K562 (cell line): ENCODE data around the gene ANK3. TPM values are rescaled to one million over a fixed set of nuclear protein-coding genes. Genes with fewer than 3 reads are reported as not detected.

ENCODE experiments used
- ARID1B ChIP-seq: fragments of 450-650 bp; IDR thresholded peaks from 2 replicates; pipeline ENCODE4 v1.6.1; 2016; ENCODE audit warnings: antibody characterized with exemption, mild to moderate bottlenecking, inconsistent platforms
- KDM2B ChIP-seq: fragments of 250-450 bp; sonication (Bioruptor Pico); IDR thresholded peaks from 2 replicates; pipeline ENCODE4 v1.8.0; 2021; ENCODE audit warnings: mild to moderate bottlenecking, moderate library complexity
- KHSRP ChIP-seq: fragments of 450-650 bp; IDR thresholded peaks from 2 replicates; pipeline ENCODE4 v1.6.1; 2017
- MITF ChIP-seq: IDR thresholded peaks from 2 replicates; pipeline ENCODE4 v1.6.1; 2014; ENCODE audit warnings: antibody characterized with exemption
- PATZ1 ChIP-seq: fragments of 250-450 bp; sonication (Bioruptor Pico); IDR thresholded peaks from 2 replicates; pipeline ENCODE4 v1.5.0; 2020; ENCODE audit warnings: mild to moderate bottlenecking, borderline replicate concordance
- ZNF518B ChIP-seq: fragments of 250-450 bp; sonication (Bioruptor Pico); IDR thresholded peaks from 2 replicates; pipeline ENCODE4 v1.5.0; 2021; ENCODE audit warnings: mild to moderate bottlenecking, moderate library complexity
- ZNF830 ChIP-seq: fragments of 250-450 bp; sonication (Bioruptor Pico); IDR thresholded peaks from 2 replicates; pipeline ENCODE4 v1.5.0; 2021; ENCODE audit warnings: mild to moderate bottlenecking
- ZSCAN29 ChIP-seq: fragments of 450-650 bp; IDR thresholded peaks from 2 replicates; pipeline ENCODE4 v1.6.1; 2017
- polyA plus RNA-seq, 8 experiments: library from polyadenylated mRNA; depleted of rRNA in 4 of 8; stranded (reverse) in 5 of 8; unstranded in 3 of 8; fragments of >200 nt; fragmentation: Nextera tagmentation in 2 of 8; fragmentation: Illumina TruSeq in 1 of 8; extraction: Ambion mirVana in 2 of 8; extraction: Trizol in 1 of 8; gene quantifications; 2 replicates each; pipeline versions ENCODE4 v1.2.1 to v1.2.3, GENCODE V29; 2011 to 2014; ENCODE audit warnings: inconsistent platforms in 1 of 8, missing spikeins in 1 of 8
- total RNA-seq, 7 experiments: library from RNA; depleted of rRNA in 6 of 7; stranded (reverse); fragments of >200 nt in 6 of 7; fragmentation: Illumina TruSeq in 2 of 7; extraction: Trizol in 2 of 7; gene quantifications; 2 replicates each; pipeline versions ENCODE4 v1.2.1 to v1.2.3, GENCODE V29; 2011 to 2021; ENCODE audit warnings: low replicate concordance in 1 of 7

ANK3 gene
- total and polyA plus RNA-seq, 9 of the 15 experiments (the other 6 are each of a cell fraction or from before 2014, with no cell fraction given) = 10.0 to 32.3 (median 17.9) TPM

- TF ChIP-seq PATZ1 (CRISPR knock-in tag) (no peak), KHSRP (no peak), ZSCAN29 (no peak), KDM2B (CRISPR knock-in tag) (no peak), ZNF518B (CRISPR knock-in tag) (no peak), ZNF830 (CRISPR knock-in tag) (no peak), ARID1B (no peak), MITF (no peak)
These were observed 212.8 kb downstream of the ANK3 start (continued) for GRCh38 chr10:60176925-60177324.
